SJCRH30 (cell line): ENCODE results near the gene UBXN6. TPM values are rescaled to one million over a fixed set of nuclear protein-coding genes. Genes with fewer than 3 reads are reported as not detected.

ENCODE experiments used
- DNase-seq, 2 experiments: peaks; one replicate each; pipeline ENCODE4 v3.0.0-alpha.2; 2015 to 2020
- H3K27ac ChIP-seq: fragments of 250-450 bp; sonication (Bioruptor Pico); 2 replicates; pipeline ENCODE4 v1.5.1; 2020; ENCODE audit warnings: mild to moderate bottlenecking, moderate library complexity
- H3K27me3 ChIP-seq: fragments of 250-450 bp; sonication (Bioruptor Pico); 2 replicates; pipeline ENCODE4 v1.5.1; 2020; ENCODE audit warnings: mild to moderate bottlenecking, moderate library complexity
- H3K36me3 ChIP-seq: fragments of 250-450 bp; sonication (Bioruptor Pico); 2 replicates; pipeline ENCODE4 v1.5.1; 2020; ENCODE audit warnings: mild to moderate bottlenecking, moderate library complexity
- H3K4me1 ChIP-seq: fragments of 250-450 bp; sonication (Bioruptor Pico); 2 replicates; pipeline ENCODE4 v1.5.1; 2020; ENCODE audit warnings: mild to moderate bottlenecking, moderate library complexity
- H3K4me3 ChIP-seq: fragments of 250-450 bp; sonication (Bioruptor Pico); 2 replicates; pipeline ENCODE4 v1.5.1; 2020; ENCODE audit warnings: mild to moderate bottlenecking, moderate library complexity
- H3K9me3 ChIP-seq: fragments of 250-450 bp; sonication (Bioruptor Pico); replicated peaks from 2 replicates; pipeline ENCODE4 v1.5.1; 2020; ENCODE audit warnings: mild to moderate bottlenecking, moderate library complexity
- total RNA-seq: library from RNA; depleted of rRNA; stranded (reverse); fragments of >200 nt; shearing (Covaris generic); gene quantifications from 2 replicates; pipeline ENCODE4 v1.2.3, GENCODE V29; 2014; rRNA removed

Gene UBXN6
- 37.9 and 41.4 TPM in 2 replicates for total RNA-seq

GRCh38 chr19:4457654-4458395 lies at the start of gene UBXN6:
TSS of gene UBXN6 (minus strand) at chr19:4457794. CDS start at chr19:4457697, 97 bp downstream.
- H3K27me3 ChIP-seq = no peaks in the 10 kb centered on the region
- H3K36me3 ChIP-seq = peaks cover 9% of the 10 kb centered on the region; the same call in 1 of the 2 replicates
- H3K4me3 ChIP-seq = peak within 1 kb of the TSS; percentile 63
- peak within 1 kb of the TSS; percentile 38 for H3K27ac ChIP-seq
- H3K9me3 ChIP-seq = no peaks in the 10 kb centered on the region
- DNase-seq = peak; percentile 97 to 98
- peaks cover 9% of the 10 kb centered on the region; the same call in 1 of the 2 replicates for H3K4me1 ChIP-seq

GRCh38 chr19:4507150-4507452 lies 49.5 kb upstream of the UBXN6 start:
- H3K36me3 ChIP-seq = no peaks in the 10 kb centered on the region
- peaks cover 18% of the 10 kb centered on the region for H3K4me1 ChIP-seq
- H3K4me3 ChIP-seq = no peak overlapping the region
- no peak overlapping the region for H3K27ac ChIP-seq
- DNase-seq = no peak
- no peaks in the 10 kb centered on the region for H3K9me3 ChIP-seq
- no peaks in the 10 kb centered on the region for H3K27me3 ChIP-seq

- peaks cover 18% of the 10 kb centered on the region for H3K4me1 ChIP-seq
- no peak overlapping the region for H3K4me3 ChIP-seq
- no peaks in the 10 kb centered on the region for H3K36me3 ChIP-seq
- H3K9me3 ChIP-seq = no peaks in the 10 kb centered on the region
- H3K27me3 ChIP-seq = no peaks in the 10 kb centered on the region
- no peak for DNase-seq
- no peak overlapping the region for H3K27ac ChIP-seq
These were observed 49.0 kb upstream of the UBXN6 start for GRCh38 chr19:4506449-4507149.

- no peaks in the 10 kb centered on the region for H3K9me3 ChIP-seq
- no peaks in the 10 kb centered on the region for H3K27me3 ChIP-seq
- no peak for DNase-seq
- no peaks in the 10 kb centered on the region for H3K36me3 ChIP-seq
- no peak overlapping the region for H3K4me3 ChIP-seq
- peaks cover 18% of the 10 kb centered on the region for H3K4me1 ChIP-seq
- no peak overlapping the region for H3K27ac ChIP-seq
These were observed 48.2 kb upstream of the UBXN6 start for GRCh38 chr19:4505570-4506448.

- Histone ChIP-seq H3K4me3 (no peak overlapping the region), H3K9me3 (no peaks in the 10 kb centered on the region), H3K4me1 (peaks cover 18% of the 10 kb centered on the region), H3K27me3 (no peaks in the 10 kb centered on the region), H3K27ac (no peak overlapping the region), H3K36me3 (no peaks in the 10 kb centered on the region)
- DNase-seq = no peak
These were observed 47.4 kb upstream of the UBXN6 start for GRCh38 chr19:4504891-4505569.

GRCh38 chr19:4504297-4504701 lies 46.7 kb upstream of the UBXN6 start:
- H3K36me3 ChIP-seq = no peaks in the 10 kb centered on the region
- no peak for DNase-seq
- no peaks in the 10 kb centered on the region for H3K27me3 ChIP-seq
- no peaks in the 10 kb centered on the region for H3K9me3 ChIP-seq
- H3K4me3 ChIP-seq = no peak overlapping the region
- H3K4me1 ChIP-seq = peaks cover 18% of the 10 kb centered on the region
- no peak overlapping the region for H3K27ac ChIP-seq

- Histone ChIP-seq H3K9me3 (no peaks in the 10 kb centered on the region), H3K36me3 (no peaks in the 10 kb centered on the region), H3K27me3 (no peaks in the 10 kb centered on the region), H3K27ac (no peak overlapping the region; the same call in 1 of the 2 replicates), H3K4me3 (no peak overlapping the region), H3K4me1 (peaks cover 18% of the 10 kb centered on the region)
- DNase-seq = no peak
These were observed 46.2 kb upstream of the UBXN6 start for GRCh38 chr19:4503825-4504170.

GRCh38 chr19:4503132-4503824 lies 45.7 kb upstream of the UBXN6 start:
- DNase-seq = peak; percentile 84

GRCh38 chr19:4502282-4503131 lies 44.9 kb upstream of the UBXN6 start:
- Histone ChIP-seq H3K36me3 (peaks cover under 1% of the 10 kb centered on the region; the same call in 1 of the 2 replicates), H3K27me3 (no peaks in the 10 kb centered on the region), H3K4me1 (peaks cover 18% of the 10 kb centered on the region), H3K9me3 (no peaks in the 10 kb centered on the region), H3K27ac (peak overlapping the region; percentile 63), H3K4me3 (no peak overlapping the region)
- no peak for DNase-seq

More at GRCh38 chr19:4503132-4503824, 45.7 kb upstream of the UBXN6 start:
- H3K4me1 ChIP-seq = peaks cover 18% of the 10 kb centered on the region
- H3K9me3 ChIP-seq = no peaks in the 10 kb centered on the region
- no peak overlapping the region for H3K4me3 ChIP-seq
- H3K36me3 ChIP-seq = no peaks in the 10 kb centered on the region
- no peaks in the 10 kb centered on the region for H3K27me3 ChIP-seq
- H3K27ac ChIP-seq = peak overlapping the region; percentile 63

GRCh38 chr19:4501691-4502090 lies 44.1 kb upstream of the UBXN6 start:
- H3K9me3 ChIP-seq = no peaks in the 10 kb centered on the region
- peaks cover 3% of the 10 kb centered on the region; the same call in 1 of the 2 replicates for H3K36me3 ChIP-seq
- peaks cover 18% of the 10 kb centered on the region for H3K4me1 ChIP-seq
- no peak for DNase-seq
- H3K4me3 ChIP-seq = no peak overlapping the region
- no peak overlapping the region for H3K27ac ChIP-seq
- no peaks in the 10 kb centered on the region for H3K27me3 ChIP-seq

- H3K27ac ChIP-seq = no peak overlapping the region
- DNase-seq = no peak
- H3K27me3 ChIP-seq = no peaks in the 10 kb centered on the region
- peaks cover 18% of the 10 kb centered on the region for H3K4me1 ChIP-seq
- H3K4me3 ChIP-seq = no peak overlapping the region
- H3K36me3 ChIP-seq = peaks cover 3% of the 10 kb centered on the region; the same call in 1 of the 2 replicates
- no peaks in the 10 kb centered on the region for H3K9me3 ChIP-seq
These were observed 43.4 kb upstream of the UBXN6 start for GRCh38 chr19:4500841-4501591.

GRCh38 chr19:4499855-4500254 lies 42.3 kb upstream of the UBXN6 start:
- H3K4me3 ChIP-seq = no peak overlapping the region
- no peak for DNase-seq
- peaks cover 3% of the 10 kb centered on the region; the same call in 1 of the 2 replicates for H3K36me3 ChIP-seq
- H3K27me3 ChIP-seq = no peaks in the 10 kb centered on the region
- H3K27ac ChIP-seq = no peak overlapping the region
- peaks cover 18% of the 10 kb centered on the region for H3K4me1 ChIP-seq
- H3K9me3 ChIP-seq = no peaks in the 10 kb centered on the region

- no peak for DNase-seq
- Histone ChIP-seq H3K4me1 (peaks cover 18% of the 10 kb centered on the region), H3K36me3 (peaks cover 3% of the 10 kb centered on the region; the same call in 1 of the 2 replicates), H3K9me3 (no peaks in the 10 kb centered on the region), H3K4me3 (no peak overlapping the region), H3K27me3 (no peaks in the 10 kb centered on the region), H3K27ac (no peak overlapping the region)
These were observed 41.7 kb upstream of the UBXN6 start for GRCh38 chr19:4499318-4499717.
